ENCODE measurements around the gene NAP1L1.

- TF ChIP-seq POLR2A (IDR thresholded peaks at IDR 0.05) = no peak
- no peak for TF ChIP-seq CTCF (IDR thresholded peaks at IDR 0.05)
These were observed 40.0 kb upstream of the NAP1L1 start for GRCh38 chr12:76124456-76124855.

All from heart left ventricle (tissue), 13 donors.